ENCODE results near the gene ABCD3.

GRCh38 chr1:94463056-94463764, 45.0 kb downstream of the ABCD3 start:
- TF ChIP-seq, protein P1, sequence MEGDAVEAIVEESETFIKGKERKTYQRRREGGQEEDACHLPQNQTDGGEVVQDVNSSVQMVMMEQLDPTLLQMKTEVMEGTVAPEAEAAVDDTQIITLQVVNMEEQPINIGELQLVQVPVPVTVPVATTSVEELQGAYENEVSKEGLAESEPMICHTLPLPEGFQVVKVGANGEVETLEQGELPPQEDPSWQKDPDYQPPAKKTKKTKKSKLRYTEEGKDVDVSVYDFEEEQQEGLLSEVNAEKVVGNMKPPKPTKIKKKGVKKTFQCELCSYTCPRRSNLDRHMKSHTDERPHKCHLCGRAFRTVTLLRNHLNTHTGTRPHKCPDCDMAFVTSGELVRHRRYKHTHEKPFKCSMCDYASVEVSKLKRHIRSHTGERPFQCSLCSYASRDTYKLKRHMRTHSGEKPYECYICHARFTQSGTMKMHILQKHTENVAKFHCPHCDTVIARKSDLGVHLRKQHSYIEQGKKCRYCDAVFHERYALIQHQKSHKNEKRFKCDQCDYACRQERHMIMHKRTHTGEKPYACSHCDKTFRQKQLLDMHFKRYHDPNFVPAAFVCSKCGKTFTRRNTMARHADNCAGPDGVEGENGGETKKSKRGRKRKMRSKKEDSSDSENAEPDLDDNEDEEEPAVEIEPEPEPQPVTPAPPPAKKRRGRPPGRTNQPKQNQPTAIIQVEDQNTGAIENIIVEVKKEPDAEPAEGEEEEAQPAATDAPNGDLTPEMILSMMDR (IDR thresholded peaks at IDR 0.05), result no peak
- TF ChIP-seq POLR2A (IDR thresholded peaks at IDR 0.05) (no peak), EP300 (IDR thresholded peaks at IDR 0.05) (no peak)

Data from tibial nerve (tissue), 4 donors.